Inflammatory macrophage treated with lipopolysaccharide for 4 hours (primary cell): Measurements from ENCODE around the gene OBP2A.
"Not testable (repeated sequence)": the region's sequence is repeated elsewhere in the genome, so short reads cannot be mapped to it uniquely, and the experiment has no call there.

Experiments used
- DNase-seq: peaks from one replicate; pipeline ENCODE4 v3.0.0-alpha.2; 2020

The OBP2A gene

GRCh38 chr9:135528842-135529435, 17.0 kb upstream of the OBP2A start:
- DNase-seq: not testable (repeated sequence)

DNA sequence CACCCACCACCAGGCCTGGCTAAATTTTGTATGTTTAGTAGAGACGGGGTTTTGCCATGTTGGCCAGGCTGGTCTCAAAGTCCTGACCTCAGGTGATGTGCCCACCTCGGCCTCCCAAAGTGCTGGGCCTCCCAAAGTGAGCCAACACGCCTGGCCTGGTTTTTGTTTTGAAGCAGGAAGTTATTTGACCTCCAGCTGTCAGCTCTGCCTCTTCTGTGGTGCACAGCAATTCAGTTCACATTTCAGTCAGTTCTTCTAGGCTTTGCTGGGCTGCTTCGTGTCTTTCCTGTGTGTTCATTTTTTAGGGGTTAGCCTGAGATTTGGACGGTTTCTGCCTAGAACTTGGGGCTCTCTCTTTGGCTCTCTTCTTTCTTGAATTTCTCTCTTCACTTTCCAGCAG, 15.8 kb upstream of the OBP2A start:
- DNase-seq: no peak

- no peak for DNase-seq
Measured at GRCh38 chr9:135531096-135531495, 14.8 kb upstream of the OBP2A start.

DNA sequence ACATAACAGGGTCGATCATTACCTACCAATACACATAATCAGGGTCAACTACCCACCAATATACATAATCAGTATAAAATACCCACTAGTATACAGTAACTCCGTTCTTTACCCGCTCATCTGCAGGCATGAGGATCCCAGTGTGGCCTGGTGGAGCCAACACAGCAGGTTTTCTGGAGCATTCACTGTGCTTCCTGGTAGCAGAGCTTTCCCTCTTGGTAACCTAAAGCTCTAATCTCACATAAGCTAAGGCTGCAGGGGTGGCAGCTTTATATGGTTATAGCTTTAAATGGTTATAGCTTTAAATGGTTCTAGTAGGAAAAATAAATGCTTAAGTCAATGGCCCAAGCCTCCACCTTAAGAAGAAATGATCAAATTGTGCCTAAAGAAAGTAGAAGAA, 12.8 kb upstream of the OBP2A start:
- DNase-seq: no peak

DNA sequence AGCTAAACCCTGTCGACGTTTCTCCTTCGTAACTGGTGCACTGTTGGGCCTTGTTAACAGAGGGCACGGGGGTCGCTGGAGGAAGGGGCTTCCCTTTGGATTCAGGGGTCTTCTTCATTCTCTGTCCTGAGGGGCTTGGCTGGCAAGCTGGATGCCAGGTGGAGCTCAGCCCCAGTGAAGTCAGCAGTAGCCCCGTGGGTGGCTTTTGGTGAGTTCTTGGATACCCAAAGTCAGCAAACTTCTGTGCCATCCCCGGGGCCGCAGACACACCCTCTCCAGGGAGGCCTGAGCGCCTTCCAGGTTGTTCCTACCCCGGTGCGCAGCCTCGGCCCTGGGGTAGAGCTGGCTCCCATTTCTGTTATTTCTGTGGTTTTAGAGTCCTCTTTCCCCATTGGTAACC, 12.3 kb upstream of the OBP2A start:
- DNase-seq: no peak

DNA sequence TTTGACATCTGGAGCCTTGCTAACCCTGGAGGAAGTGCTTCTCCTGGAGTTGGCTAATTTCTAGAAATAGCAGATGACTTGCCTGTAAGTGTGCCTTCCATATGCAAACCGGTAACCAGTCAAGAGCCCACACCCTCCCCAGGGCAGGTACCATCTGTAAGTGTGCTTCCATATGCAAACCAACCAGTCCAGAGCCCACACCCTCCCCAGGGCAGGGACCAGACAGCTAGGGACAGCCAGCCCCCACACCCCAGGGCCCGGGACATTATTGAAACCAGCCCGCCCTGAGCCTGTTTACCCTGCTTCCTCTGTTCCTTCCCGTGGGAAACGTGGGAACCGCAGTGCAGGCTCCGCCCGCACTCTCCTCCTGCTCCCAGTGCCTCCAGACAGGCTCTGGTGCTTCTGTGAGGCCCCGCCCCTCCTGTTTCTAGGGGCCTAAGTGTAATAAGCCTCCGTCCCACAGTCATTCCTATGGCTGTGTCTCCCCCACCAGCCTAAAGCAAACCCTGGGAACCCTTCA, 11.7 kb upstream of the OBP2A start:
- not testable (repeated sequence) for DNase-seq

DNA sequence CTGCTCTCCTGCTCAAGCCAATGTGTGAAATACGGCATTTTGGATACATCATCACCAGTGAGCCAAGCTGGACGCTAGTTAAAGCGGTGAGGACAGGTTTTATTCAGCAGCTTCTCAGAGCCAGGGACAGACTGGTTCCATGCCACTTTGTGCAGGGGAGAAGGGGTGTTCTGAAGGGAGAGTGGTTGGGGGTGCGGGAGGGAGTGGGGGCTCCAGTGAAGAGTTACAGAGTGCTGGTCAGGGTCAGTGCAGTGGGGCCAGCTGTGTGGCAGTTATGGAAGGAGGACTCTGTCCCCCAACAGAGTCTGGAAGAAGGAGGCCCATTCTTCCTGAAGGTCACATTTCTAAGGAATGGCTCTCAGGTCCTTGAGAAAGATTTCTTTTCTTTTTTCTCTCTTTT, 11.1 kb upstream of the OBP2A start:
- not testable (repeated sequence) for DNase-seq

GRCh38 chr9:135535631-135536030, 10.3 kb upstream of the OBP2A start:
- not testable (repeated sequence) for DNase-seq

GRCh38 chr9:135536216-135536615, 9.7 kb upstream of the OBP2A start:
- DNase-seq: no peak

DNA sequence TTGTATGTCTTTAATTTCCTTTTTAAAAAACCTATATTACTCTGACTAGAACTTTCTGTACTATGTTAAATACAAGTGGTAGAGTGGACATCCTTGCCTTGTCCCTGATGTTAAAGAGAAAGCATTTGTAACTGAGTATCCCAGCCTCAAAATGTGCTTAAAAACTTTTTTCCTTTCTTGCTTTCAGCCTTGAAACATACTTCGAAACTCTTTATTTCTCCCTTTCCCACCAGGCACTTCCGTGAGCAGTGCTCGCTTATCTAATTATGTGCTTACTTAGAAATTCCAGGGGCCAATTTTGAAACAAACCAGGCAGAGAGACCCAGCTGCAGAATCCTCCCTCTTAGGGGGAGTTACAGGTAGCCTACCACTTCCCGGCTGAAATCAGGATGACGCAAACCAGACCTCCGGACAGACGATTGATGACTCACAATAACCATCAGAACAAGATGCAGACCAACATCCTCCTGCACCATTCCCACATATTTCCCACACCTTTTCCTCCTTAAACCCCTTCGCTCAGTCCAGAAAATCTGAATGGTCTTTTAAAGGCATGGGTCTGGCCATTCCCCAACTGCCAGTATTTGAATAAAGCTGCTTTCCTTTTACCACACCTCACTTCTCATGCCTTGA, 2.5 kb upstream of the OBP2A start:
- DNase-seq: not testable (repeated sequence)

GRCh38 chr9:135544981-135545635, 818 bp upstream of the OBP2A start:
- no peak for DNase-seq

DNA sequence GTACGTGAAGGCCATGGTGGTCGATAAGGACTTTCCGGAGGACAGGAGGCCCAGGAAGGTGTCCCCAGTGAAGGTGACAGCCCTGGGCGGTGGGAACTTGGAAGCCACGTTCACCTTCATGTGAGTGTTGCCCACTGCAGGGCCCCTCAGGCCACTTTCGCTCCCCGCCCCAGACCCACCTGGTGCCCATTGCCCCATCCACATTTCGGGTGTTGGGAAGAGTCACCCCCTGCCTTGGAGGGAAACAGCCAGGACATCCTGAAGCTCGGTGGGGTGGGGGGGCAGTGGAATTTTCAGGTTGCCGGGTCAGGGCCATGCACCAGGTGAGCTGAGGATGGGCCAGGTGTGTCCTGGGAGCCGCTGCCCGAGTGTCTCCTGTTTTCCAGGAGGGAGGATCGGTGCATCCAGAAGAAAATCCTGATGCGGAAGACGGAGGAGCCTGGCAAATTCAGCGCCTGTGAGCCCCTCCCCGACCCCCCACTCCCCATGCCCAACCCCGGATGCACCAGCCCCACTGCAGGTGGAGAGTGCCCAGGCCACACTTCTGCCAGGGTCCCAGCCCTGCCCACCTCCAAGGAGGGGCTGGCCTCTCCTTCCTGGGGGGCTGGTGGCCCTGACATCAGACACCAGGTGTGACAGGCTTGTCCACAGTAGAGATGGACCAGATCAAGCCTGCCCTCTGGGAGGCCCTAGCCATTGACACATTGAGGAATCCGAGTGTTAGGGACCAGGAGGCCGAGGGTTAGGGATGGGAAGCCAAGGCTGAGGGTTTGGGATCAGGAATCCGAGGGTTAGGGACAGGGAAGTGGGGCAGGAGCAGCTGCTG, 1.1 kb downstream of the OBP2A start:
- DNase-seq: not testable (repeated sequence)

GRCh38 chr9:135547756-135548736, 2.1 kb downstream of the OBP2A start:
- no peak for DNase-seq

DNA sequence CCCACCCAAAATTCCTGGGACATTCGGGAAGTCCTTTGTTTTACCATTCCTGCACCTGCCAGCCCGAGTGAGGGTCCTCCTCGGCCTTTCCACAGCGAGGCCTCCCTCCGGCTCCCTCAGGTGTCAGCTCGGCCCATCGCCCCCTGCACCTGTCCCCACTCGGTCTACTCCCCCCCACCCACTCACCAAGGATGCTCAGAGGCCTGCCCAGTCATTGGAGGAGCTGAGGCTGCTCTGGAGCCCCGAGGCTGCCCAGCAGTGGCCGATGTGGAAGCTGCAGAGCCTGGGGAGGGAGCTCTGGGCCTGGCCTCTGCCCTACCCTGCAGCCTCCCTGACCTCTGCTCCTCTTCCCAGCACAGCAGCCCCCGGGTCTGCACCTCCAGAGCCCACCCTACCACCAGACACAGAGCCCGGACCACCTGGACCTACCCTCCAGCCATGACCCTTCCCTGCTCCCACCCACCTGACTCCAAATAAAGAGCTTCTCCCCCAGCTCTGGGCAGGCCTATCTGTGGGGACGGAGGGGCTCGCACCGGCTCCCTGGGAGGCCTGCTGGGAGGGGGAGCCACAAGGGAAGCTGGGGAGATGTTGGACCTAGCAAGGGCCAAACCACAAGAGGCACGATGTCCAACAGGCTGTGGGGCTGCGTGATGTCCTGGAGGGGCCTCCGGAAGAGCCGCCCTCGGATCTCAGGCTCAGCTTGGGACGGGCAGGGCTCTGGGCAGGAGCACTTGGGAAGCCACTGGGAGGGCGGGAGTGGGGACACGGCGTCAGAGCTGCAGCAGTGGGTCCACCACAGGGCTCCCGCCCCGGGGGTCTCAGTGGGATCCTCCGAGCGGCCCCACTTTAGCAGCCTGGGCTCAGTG, 3.8 kb downstream of the OBP2A start:
- DNase-seq: not testable (repeated sequence)

GRCh38 chr9:135550344-135550918, 4.5 kb downstream of the OBP2A start:
- DNase-seq: no peak

- no peak for DNase-seq
Measured at GRCh38 chr9:135551031-135551430, 5.1 kb downstream of the OBP2A start.

DNA sequence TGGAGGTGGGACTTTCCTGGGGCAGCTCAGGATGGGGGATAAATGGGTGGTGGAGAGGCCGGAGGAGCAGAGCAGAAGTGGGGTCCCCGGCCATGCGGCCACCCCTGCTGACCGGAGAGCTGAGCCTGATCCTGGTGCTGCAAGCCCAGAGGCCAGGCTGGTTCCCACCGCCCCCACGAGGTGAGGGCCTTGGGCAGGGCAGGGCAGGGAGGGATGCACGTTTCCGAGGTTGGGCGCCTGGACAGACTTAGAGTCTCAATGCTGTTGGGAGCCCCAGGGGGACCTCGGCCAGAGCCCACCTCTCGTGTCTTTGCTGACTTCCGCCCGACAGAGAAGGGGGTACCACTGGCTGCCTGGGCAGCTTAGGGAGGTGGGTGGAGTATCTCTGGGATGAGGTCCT, 5.5 kb downstream of the OBP2A start:
- DNase-seq: no peak

DNA sequence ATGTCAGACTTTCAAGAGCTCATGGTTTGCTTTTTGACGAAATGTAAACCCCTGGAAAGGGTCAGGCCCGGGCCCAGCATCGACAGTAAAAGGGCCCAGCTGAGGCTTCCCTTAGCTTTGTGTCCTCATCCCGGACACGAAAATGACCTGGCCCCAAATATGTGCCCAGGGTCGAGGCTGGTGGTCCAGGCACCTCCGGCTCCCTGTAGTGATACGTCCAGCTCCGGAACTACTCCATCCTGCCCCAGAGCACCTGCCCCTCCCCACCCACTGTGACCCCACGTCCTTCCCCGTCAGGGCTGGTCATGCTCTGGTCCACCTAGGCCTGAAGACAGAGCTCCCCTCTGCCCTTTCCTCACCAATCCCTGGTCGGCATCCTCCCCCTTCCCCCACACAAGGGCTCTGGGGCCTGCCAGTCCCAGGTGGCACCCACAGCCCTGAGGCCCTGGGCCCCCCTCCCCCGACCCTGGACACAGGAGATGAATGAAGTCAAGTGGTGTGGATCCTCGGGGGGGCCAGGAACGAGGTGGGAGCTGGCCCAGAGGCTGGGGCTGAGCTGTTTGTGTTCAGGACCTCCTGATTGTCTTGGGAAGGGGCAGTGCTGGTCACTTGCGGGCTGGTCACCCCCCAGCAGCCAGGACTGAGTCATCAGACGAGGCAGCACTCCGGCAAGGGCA, 6.2 kb downstream of the OBP2A start:
- no peak for DNase-seq

- no peak for DNase-seq
Measured at GRCh38 chr9:135552698-135553171, 6.8 kb downstream of the OBP2A start.

GRCh38 chr9:135554718-135555117, 8.8 kb downstream of the OBP2A start:
- DNase-seq: no peak
